HG02852 (cell line): ENCODE measurements around the gene TUBGCP3.
"Not testable (repeated sequence)": the region's sequence is repeated elsewhere in the genome, so short reads cannot be mapped to it uniquely, and the experiment has no call there.

Experiments
- ATAC-seq: cut with Tn5 transposase; IDR thresholded peaks from one replicate; pipeline ENCODE4 v1.9.1; 2021; ENCODE audit warnings: mild to moderate bottlenecking, moderate library complexity; ENCODE audit not compliant: unreplicated experiment

TUBGCP3 gene, protein sequence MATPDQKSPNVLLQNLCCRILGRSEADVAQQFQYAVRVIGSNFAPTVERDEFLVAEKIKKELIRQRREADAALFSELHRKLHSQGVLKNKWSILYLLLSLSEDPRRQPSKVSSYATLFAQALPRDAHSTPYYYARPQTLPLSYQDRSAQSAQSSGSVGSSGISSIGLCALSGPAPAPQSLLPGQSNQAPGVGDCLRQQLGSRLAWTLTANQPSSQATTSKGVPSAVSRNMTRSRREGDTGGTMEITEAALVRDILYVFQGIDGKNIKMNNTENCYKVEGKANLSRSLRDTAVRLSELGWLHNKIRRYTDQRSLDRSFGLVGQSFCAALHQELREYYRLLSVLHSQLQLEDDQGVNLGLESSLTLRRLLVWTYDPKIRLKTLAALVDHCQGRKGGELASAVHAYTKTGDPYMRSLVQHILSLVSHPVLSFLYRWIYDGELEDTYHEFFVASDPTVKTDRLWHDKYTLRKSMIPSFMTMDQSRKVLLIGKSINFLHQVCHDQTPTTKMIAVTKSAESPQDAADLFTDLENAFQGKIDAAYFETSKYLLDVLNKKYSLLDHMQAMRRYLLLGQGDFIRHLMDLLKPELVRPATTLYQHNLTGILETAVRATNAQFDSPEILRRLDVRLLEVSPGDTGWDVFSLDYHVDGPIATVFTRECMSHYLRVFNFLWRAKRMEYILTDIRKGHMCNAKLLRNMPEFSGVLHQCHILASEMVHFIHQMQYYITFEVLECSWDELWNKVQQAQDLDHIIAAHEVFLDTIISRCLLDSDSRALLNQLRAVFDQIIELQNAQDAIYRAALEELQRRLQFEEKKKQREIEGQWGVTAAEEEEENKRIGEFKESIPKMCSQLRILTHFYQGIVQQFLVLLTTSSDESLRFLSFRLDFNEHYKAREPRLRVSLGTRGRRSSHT

DNA sequence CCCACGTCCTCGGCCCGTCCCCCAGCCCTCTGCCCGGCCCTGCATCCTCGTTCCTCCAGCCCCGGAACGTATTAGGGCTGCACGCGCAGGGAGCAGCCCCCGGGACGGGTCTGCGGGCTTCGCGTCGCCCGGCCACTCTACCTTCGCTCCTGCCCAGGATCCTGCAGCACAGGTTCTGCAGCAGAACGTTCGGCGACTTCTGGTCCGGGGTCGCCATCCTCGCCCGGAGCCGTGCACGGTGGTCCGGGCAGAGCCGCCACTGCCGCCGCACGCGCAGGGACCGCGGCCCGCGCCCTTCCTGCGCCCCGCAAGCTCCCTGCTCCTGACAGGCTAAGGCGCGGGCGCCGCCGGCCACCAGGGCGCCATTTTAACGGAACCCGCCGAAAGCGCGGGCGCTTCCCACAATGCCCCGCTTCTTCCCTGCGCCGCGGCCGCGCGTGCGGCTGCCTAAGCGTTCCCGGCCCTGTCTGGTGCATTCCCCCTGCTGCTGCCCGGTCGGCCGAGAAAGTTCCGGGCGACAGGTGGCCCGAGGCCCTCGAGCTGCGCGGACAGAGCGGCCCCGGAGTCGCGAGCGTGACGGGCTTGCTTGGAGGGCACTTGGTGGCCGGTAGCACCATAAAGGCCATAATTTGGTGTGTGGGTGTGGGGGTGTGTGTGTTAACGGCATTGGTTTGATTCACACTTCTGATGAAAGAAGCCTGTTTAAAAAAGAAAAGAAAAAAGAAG, at the start of gene TUBGCP3:
TSS of gene TUBGCP3 (minus strand) at position 390 of the 726 bp plus-strand sequence. CDS start at position 217, 173 bp downstream.
- ATAC-seq = peak; percentile 84

DNA sequence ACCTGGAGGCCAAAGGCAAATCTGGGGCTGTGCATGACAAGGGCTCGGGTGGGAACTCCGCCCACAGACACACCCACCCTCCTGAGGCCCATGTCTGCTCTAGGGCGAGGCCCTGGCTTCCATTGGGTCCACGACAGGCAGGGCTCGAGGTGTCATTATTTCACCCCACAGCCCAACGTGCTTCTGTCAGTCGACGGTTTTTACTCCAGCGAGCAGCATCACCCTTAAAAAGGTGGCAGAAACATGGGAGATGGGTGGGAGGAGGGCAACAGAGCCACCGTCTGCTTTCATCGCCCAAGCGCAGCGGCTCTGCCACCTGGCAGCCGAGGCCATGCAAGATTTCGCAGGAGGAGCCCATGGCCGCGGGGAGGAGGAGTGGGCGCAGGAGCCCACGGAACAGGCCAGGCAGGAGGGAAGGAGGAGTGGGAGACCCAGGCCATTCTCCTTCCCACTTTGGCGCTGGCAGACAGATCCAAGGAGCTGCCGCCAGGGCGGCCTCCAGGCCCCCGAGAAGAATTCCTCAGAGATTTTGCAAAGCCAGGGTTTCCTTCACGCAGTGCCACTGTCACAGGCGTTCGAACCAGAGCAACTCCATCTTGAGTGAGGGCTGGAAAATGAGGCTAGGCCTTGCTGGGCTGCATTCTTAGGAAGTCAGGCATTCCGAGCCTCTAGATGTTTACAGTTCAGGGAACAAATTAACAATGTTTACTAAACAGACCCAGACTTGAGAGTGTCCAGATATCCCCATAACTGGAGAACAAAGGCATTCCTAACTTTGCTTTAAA, 49.3 kb upstream of the TUBGCP3 start:
- no peak for ATAC-seq

DNA sequence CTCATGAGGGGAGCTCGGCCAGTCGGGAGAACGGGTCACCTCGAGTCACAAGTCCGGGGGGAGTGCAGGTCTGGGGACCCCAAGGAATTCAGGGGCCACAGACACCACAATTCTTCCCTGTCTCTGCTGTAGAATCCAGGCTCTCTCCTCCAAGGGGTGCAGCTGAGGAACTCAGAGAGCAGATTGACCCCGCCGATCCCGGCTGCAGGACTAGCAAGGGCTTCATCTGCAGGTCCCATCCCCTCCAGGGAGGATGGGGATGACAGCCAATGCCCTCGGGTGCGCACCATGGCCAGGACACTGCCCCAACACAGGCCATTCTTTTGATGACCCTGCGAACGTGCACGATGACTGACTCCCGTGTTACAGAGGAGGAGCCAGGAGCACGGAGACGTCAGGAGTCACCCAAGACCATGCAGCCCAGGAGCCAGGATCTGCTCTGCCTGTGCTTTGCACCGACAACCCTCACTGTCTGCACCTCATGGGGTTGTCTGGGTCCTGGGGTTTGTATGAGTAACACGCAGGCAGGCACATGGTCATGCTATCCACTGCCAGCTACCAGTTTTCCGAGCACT, 48.5 kb upstream of the TUBGCP3 start:
- ATAC-seq = no peak

DNA sequence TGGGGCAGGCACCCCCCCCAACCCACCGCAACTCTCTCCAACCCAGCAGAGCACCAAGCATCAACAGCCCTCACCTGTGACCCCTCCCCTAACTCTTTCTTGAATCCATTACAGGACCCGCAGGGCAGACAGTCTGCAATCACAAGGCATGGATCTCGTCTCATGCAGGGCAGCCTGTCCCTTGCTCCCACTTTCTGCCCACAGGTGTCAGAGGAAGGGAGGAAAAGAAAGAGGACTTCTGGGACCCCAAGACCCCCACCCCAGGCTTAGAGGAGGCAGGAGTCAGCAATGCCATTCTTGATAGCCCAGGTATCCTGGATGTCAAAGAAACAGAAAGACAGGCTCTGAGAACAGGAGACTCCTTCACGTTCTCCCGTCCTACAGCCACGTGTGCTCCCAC, 47.4 kb upstream of the TUBGCP3 start:
- ATAC-seq = no peak

DNA sequence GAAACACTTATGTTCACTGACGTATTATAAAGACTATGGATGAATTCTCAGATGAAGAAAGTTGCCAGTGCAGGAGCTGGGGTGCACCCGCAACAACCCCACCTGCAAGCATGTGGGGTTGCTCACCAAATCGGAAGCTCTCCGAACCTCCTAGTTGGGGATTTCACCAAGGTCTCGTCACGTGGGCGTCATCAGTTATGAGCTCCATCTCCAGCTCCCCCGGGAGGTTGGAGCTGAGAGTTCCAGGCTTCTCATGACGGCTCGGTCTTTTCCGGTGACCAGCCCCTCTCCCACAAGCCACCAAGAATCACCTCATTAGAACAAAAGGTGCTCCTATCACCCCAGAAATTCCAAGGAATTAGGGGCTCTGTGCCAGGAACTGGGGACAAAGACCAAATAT, 46.1 kb upstream of the TUBGCP3 start:
- no peak for ATAC-seq

DNA sequence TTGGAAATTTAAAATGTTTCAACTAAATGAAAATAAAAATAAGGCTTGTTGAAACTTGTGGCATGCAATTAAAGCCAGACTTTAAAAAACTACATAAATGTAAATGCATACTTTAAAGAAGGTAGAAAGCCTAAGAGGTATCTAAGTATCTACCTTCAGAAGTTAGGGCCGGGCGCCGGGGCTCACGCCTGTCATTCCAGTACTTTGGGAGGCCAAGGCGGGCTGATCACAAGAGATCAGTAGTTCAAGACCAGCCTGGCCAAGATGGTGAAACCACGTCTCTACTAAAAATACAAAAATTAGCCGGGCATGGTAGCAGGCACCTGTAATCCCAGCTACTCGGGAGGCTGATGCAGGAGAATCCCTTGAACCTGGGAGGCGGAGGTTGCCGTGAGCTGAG, 42.3 kb upstream of the TUBGCP3 start:
- ATAC-seq = not testable (repeated sequence)

DNA sequence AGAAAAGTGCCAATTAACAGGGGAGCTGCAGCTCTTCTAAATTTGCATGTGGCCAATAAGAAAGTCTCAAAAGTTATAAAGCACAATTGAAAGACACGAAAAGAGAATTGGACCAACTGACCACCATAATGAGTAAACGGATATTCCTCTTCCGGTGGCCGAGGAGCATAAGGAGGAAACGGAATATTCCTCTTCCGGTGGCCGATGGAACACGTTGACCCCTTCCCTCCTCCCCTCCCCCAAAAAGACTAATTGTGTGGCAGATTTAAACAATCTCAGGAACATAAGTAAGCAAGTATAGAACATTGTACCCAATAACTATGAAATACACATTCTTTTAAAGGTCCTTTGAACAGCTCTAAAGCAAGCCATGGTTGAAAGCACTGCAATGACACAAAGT, 41.2 kb upstream of the TUBGCP3 start:
- no peak for ATAC-seq

DNA sequence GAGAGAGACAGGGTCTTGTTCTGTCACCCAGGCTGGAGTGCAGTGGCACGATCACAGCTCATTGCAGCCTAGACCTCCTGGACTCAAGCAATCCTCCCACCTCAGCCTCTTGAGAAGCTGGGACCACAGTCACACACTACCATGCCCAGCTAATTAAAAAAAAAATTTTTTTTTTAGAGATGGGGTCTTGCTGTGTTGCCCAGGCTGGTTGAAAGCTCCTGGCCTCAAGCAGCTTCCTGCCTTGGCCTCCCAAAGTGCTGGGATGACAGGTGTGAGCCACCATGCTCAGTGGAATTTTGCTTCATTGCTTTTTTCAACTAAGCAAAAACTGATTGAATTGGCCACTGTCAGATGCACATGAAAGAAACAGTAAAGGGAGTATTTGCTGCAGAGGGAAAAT, 39.7 kb upstream of the TUBGCP3 start:
- not testable (repeated sequence) for ATAC-seq

DNA sequence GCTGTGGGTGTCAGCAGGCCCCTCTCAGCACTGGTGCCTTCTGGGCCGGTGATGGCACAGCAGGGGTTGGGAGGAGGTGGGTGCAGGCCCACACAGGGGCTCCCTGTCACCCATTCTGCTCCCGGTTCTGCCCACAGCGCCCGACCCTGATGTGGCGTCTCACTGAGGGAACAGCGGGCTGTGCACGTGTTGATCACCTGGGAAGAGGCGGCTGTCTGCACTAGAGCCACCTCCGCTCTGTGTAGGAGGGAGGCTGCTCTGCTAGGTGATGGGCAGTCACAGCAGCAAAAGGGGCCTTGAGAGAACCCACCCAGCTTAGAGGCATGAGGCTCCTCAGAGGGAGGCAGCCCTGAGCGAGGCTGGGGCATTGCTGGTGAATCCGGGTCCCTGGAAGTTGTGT, 39.2 kb upstream of the TUBGCP3 start:
- no peak for ATAC-seq

DNA sequence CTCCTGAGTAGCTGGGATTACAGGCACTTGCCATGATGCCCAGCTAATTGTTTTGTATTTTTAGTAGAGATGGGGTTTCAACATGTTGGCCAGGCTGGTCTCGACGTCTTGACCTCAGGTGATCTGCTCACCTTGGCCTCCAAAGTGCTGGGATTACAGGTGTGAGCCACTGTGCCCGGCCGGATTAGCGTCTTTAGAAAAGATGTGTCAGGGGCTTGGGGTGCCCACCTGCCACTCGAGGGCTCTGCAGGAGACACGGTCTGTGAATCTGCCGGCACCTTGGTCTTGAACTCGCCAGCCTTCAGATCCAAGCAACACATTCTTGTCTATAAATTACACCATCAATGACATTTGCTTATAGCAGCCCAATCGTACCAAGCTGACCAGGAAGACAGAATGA, 38.8 kb upstream of the TUBGCP3 start:
- ATAC-seq = no peak

DNA sequence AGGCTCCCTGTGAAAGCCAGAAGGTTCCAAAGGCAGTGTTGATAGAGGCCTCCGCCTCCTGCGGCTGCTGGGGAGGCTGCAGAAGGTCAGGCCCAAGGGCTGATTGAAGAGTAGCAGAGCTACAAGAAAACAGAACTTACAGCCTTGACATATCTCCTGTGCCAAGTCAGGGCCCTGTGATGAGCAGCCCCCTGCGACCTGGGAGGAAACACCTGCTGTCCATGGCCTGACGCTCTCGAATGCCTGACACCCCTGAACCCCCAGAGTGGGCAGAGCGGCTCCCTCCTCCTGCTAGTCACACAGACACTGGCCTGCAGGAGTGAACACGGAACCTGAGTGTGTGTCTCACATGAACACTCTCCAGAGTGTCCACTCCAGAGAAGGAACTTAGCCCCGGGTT, 38.2 kb upstream of the TUBGCP3 start:
- ATAC-seq = no peak

DNA sequence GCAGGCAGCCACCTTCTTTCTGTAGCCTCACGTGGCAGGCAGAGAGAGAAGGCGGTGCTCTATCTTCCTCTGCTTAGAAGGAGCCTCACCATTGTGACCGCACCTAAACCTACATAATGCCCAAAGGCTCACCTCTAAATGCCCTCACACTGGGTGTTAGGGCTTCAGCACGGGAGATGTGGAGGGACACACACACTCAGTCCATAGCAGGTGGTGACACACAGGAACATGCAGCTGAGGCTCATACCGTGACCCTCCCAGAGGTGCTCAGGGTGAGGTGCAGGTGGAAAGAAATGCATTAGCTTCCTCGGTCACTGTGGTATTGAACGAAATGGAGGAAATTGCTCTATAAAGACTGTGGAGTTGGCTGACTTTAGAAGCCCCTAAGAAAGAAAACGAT, 37.7 kb upstream of the TUBGCP3 start:
- ATAC-seq = no peak

DNA sequence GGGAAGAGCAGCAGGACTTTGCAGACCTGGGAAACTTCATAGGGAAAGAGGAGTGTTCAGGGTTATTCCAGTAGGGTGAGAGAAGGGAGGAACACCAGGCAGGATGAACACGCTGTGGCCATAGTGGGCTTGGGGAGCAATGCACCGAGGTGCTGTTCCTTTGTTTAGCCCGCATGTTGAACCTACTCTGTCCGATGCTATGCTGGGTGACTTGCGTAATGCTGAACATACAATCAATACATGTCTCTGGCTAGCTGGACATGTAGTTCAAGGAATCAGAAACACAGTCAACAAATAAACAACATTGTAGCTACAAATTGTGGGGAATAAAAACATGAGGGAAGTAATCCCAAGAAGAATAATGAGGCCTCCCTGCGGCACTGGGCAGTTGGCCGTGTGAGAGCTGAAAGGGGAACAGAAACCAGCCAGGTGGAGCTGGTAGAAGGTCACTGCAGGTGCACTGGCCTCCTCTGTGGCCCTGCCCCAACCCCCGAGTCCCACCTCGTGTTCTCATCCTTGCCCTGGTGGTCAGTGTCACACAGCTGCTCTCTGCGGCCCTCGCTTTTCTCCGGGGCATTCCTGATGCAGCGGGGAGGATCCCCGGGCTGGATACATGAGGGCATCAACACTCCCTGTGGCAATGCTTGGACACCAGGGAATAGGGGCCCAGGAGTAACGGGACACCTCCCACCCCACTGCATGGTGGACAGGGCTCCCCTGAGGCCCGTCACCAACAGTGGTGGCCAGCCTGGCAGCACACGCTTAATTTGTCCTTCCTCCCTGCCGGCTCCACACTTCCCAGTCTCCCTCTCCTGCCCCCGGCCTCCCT, 36.9 kb upstream of the TUBGCP3 start:
- no peak for ATAC-seq

DNA sequence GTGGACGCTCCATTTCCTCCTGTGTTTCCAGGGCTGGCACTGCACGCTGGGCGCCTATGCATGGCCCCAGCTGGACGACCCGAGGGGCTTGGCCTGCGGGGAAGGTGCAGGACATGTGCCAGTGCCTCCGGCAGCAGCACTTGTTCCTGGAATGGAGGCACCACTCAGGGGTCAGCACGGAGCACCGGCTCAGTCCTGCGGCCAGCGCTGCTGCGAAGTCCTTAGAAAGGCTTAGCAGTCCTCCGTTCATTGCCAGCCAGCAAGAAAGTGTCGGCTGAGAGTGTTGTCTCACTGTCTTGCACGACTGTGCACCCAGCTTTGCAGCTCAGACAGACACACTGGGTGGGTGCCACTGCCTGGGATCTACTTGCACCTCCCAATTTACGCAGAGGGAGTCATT, 36.1 kb upstream of the TUBGCP3 start:
- no peak for ATAC-seq

DNA sequence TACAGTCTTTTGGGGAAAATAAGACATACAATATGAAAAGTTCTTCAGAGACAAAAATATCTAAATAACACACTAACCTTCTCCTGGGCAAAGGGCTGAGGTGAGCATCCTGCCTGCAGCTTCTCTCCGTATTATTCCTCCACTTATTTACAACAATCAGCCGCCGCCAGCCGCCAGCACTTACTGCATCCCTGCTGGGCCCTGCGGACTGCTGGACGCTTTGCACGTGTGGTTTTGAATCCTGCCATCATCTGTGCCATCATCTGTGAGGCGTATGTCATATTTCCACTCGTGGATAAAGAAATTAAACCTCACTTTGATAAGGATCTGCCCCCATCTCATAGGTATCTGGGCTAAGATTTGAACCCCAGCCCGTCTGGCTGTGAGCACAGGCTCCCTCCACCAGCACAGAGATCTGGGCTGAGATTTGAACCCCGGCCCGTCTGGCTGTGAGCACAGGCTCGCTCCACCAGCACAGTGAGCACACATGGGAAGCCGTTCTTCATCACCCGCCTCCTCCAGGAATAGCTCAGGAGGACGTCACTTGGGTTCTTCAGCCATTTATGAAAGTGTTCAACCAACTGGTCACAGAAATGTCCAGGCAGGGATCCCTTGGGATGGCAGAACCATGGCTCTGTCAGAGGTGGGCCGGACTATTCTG, 35.2 kb upstream of the TUBGCP3 start:
- no peak for ATAC-seq

DNA sequence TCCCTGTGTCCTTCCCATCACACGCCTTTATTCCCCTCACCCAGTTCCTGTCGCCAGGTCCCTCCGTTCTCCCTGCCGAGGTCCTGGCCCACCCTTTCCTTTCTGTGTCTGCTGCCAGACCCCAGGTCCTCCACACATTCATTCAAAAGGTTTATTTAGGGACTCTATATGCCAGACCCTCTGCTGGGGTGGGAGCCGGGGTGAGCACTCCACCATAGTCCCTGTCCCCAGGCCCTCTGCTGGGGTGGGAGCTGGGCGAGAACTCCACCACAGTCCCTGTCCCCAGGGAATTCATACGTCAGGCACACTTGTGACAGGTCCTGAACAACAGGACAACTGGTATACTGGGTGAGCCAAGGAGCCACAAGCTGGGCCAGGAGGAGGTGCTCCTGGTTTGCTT, 34.4 kb upstream of the TUBGCP3 start:
- ATAC-seq = no peak

DNA sequence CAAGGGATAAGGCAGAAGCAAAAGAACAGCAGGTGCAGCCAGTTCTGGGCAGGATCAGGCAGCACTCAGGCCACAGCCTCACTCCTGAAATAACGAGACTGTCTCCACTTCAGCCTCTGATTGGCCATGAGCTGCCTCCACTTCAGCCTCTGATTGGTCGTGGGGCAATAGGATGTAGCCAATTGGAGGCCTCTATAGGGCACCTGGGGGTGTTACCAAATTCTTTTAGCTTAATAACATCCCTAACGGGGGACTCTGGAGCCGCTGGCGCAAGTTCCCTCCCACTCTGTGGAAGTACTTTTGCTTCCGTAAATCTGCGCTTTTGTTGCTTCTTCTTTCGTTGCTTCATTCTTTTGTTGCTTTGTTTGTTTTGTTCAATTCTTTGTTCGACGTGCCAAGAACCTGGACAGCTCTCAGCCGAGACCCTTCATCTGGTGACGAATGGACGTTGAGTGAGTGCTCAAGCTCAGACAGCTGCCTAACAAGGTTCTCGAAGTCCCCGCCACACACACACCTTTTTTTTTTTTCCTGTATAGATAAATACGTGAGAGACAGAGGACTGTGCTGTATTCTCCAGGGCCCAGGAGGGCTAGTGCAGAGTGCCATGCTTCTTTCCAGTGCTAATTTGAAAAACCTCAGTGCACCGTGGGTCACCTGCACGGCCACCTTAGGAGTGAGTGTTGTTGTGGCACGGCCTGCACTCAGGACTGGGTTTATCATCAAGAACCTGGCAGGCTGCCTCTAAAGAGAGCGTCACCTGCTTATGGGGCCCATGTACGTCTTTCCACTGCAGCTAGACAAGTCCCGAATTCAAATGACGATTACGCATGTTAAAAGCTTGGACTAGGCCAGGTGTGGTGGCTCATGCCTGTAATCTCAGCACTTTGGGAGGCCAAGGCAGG, 32.0 kb upstream of the TUBGCP3 start:
- ATAC-seq = peak; percentile 65

DNA sequence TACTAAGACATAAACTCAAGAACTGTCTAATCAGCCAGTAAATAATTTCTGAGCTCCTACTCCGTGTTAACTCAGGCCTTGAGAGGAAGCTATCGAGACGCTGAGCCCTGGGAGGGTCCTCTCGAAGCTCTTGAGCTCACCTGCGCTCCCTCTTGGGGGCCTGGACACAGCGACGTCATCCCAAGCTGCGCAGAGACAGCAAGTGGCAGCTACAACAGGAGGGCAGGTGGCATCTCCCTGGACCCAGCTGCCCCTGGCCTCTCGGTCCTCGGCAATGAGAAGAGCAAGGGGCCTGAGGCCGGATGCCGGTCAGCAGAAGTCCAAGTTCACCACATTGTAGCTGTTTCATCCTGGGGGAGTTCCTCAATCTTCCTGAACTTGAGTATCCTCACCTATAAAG, 30.5 kb upstream of the TUBGCP3 start:
- no peak for ATAC-seq
